Activated T-helper 1 cell treated with anti-CD3 and anti-CD28 coated beads, Interleukin-12 subunit alpha, Interleukin-12 subunit beta, Interleukin-2, Interleukin-4 antibody, amounts not matched to agents 30 ng/mL and 10 ng/mL and 1 ng/mL, durations not matched to agents 14 hours and 24 hours and 36 hours (primary cell): ENCODE results near the gene CNGB1. TPM values are rescaled to one million over a fixed set of nuclear protein-coding genes. Genes with fewer than 3 reads are reported as not detected.

Experiments
- DNase-seq: peaks from one replicate; pipeline ENCODE4 v3.0.0; 2021; ENCODE audit warnings: low spot score
- H3K27ac Mint-ChIP-seq: one replicate; pipeline ENCODE4 v1.8.0; 2021; ENCODE audit warnings: mild to moderate bottlenecking, mixed read lengths
- H3K27me3 Mint-ChIP-seq: one replicate; pipeline ENCODE4 v1.8.0; 2022; ENCODE audit warnings: mild to moderate bottlenecking, moderate library complexity, mixed read lengths; ENCODE audit not compliant: insufficient read depth
- H3K36me3 Mint-ChIP-seq: one replicate; pipeline ENCODE4 v1.8.0; 2021; ENCODE audit warnings: low read depth, mixed read lengths
- H3K4me1 Mint-ChIP-seq: one replicate; pipeline ENCODE4 v1.8.0; 2021; ENCODE audit warnings: low read depth, mixed read lengths
- H3K4me3 Mint-ChIP-seq: one replicate; pipeline ENCODE4 v1.8.0; 2021; ENCODE audit warnings: mild to moderate bottlenecking, moderate library complexity, mixed read lengths
- H3K9me3 Mint-ChIP-seq: one replicate; pipeline ENCODE4 v1.8.0; 2021; ENCODE audit warnings: mixed read lengths
- intact Hi-C: fragments of 100-400 bp; cut with micrococcal nuclease; formaldehyde crosslinking; loops from one replicate; pipeline ENCODE4 v1.15.1; 2024
- total RNA-seq: library from RNA; stranded (reverse); gene quantifications from 2 replicates; pipeline ENCODE4 v1.2.3, GENCODE V29; 2022

The CNGB1 gene
- total RNA-seq, 1 donor from 2014 or later: not detected

DNA sequence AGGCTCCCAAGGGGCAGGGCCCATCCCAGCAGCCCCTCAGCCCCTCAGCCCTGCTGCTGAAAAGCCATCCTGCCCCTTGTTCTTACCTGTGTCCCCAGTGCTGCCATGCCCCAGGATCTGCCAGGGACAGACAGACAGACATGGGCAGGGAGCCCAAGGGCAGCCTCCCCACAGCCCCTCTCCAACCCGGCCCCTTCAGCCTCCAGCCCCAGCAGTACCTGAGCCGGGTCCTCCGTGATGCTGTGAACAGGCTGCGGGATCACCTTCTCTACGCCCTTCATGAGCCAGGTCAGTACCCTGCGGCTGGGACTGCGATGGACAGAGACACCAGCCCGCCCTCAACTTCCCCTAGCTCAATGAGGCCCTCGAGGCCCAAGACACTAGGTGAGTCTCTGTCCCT, 8.2 kb downstream of the CNGB1 start:
- no peak overlapping the region for H3K27ac Mint-ChIP-seq
- intact Hi-C loops: no loop called here
- H3K4me3 Mint-ChIP-seq: no peak overlapping the region
- DNase-seq: no peak
- H3K36me3 Mint-ChIP-seq: no peaks in the 10 kb centered on the region
- no peaks in the 10 kb centered on the region for H3K9me3 Mint-ChIP-seq
- H3K4me1 Mint-ChIP-seq: no peaks in the 10 kb centered on the region
- H3K27me3 Mint-ChIP-seq: peaks cover 4% of the 10 kb centered on the region

DNA sequence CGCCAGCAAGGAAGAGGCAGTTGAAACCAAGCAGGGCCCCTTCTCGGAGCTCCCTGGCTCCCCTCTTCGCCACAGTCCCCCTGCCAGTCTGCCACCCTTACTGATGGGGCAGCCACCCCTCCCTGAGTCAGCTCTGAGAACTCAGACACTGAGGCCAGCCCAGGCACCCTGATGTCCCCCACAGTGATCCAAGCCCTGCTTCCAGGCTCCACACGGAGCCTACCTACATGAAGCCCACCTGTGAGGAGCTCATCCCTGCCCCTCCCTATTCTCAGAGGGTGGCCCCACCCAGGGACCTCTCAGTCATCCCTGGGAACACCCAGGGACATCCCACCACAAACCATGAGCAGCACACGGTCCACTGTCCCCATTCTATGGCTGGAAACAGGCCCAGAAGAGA, 8.9 kb downstream of the CNGB1 start:
- intact Hi-C loops: no loop called here
- Mint-ChIP-seq H3K4me1 (no peaks in the 10 kb centered on the region), H3K27me3 (peaks cover 4% of the 10 kb centered on the region), H3K36me3 (no peaks in the 10 kb centered on the region), H3K9me3 (no peaks in the 10 kb centered on the region), H3K27ac (no peak overlapping the region), H3K4me3 (no peak overlapping the region)
- DNase-seq: no peak

DNA sequence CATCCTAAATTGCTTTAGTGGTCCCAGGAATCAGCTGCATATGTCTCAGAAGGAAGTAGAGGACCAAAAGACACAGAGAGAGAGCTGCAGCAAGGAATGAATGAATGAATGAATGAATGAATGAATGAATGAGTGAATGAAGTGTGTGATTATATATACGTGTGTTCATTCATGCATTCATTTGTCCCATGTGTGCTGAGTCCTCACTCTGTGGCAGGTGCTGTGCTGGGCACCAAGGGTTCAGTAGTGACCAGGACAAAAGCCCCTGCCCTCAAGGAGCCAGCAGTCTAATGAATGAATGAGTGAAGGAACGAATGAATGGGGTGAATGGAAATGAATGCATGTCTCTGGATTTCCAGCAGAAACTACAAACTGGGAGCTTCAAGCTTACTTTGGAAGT, 9.4 kb downstream of the CNGB1 start:
- no peaks in the 10 kb centered on the region for H3K4me1 Mint-ChIP-seq
- H3K36me3 Mint-ChIP-seq: no peaks in the 10 kb centered on the region
- intact Hi-C loops: no loop called here
- H3K4me3 Mint-ChIP-seq: no peak overlapping the region
- H3K27me3 Mint-ChIP-seq: peaks cover 4% of the 10 kb centered on the region
- DNase-seq: no peak
- H3K9me3 Mint-ChIP-seq: no peaks in the 10 kb centered on the region
- H3K27ac Mint-ChIP-seq: no peak overlapping the region

DNA sequence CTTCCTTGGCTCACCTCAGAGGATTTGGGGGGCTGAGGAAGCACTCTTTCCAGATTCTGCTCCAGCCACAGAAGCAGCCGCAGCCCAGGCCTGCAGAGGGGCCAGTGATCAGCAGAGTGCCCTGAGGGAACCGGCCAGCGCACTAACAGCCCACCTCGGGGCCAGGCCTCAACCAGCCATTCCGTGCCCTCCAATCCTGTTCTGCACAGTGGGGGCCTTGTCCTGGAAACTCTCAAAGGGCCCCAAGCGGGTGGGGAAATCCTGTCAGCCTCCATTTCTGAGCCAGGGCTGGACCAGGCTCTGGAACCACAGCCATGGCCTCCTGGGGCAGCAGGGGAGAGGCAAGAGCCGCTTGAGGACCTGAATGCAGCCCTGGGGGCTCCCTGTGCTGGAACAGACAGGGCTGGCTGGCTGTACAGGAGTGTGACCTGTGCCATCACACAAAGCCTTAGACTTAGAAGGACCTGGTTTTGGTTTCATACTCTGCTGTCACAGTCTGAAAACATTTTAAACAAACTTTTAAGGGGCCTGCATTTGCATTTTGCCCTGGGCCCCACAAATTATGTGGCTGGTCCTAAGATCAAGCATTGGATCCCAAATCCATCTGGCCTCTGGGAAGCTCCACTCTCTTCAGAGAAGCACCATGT, 10.0 kb downstream of the CNGB1 start:
- no peak overlapping the region for H3K27ac Mint-ChIP-seq

DNA sequence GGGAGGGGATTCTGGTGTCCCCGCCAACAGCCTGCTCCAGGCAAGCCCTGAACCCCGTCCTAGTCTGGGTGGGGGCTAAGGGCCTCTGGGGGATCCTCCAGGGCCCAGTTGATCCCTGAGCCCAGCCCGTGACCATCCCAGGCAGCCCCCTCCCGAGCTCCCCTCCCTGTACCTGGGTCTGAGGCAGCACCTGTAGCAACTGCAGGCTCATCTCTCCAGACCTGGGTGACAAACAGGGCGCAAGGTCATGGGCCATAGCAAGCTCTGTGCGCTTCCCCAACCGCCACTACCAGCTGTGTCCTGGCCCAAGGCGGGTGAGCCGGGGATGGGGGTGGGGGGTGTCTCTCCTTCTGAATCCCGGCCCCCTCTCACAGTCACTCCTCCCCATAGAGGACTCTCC, 10.6 kb downstream of the CNGB1 start:
- Mint-ChIP-seq H3K4me3 (no peak overlapping the region), H3K4me1 (no peaks in the 10 kb centered on the region), H3K36me3 (no peaks in the 10 kb centered on the region), H3K27ac (no peak overlapping the region), H3K9me3 (no peaks in the 10 kb centered on the region), H3K27me3 (peaks cover 4% of the 10 kb centered on the region)
- intact Hi-C loops: no loop called here
- DNase-seq: no peak

More for the DNA sequence above, 10.0 kb downstream of the CNGB1 start:
- Mint-ChIP-seq H3K4me3 (no peak overlapping the region), H3K27me3 (peaks cover 4% of the 10 kb centered on the region), H3K9me3 (no peaks in the 10 kb centered on the region), H3K4me1 (no peaks in the 10 kb centered on the region), H3K36me3 (no peaks in the 10 kb centered on the region)
- intact Hi-C loops: no loop called here
- no peak for DNase-seq

DNA sequence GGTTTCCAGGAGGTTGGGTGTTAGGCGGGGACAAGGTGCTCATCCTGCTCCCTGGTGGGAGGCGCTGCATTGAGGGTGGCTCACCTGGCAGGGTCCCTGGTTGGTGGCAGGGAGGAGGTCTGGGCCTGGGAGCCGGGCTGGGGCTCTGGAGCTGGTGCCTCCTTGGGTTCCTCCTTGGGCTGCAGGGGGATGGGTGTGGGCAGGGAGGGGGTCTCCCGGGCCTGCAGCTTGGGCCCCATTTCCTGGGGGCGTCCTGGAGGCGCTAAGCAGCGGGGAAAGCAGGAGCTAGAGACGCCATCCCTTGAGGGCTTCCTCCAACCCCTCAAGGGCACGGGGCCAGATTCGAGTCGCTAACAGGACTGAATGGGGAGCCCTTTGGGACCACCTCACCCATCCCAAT, 11.1 kb downstream of the CNGB1 start:
- no peaks in the 10 kb centered on the region for H3K36me3 Mint-ChIP-seq
- H3K4me3 Mint-ChIP-seq: no peak overlapping the region
- H3K9me3 Mint-ChIP-seq: no peaks in the 10 kb centered on the region
- intact Hi-C loops: no loop called here
- H3K27me3 Mint-ChIP-seq: peaks cover 4% of the 10 kb centered on the region
- no peak overlapping the region for H3K27ac Mint-ChIP-seq
- no peaks in the 10 kb centered on the region for H3K4me1 Mint-ChIP-seq
- DNase-seq: no peak

DNA sequence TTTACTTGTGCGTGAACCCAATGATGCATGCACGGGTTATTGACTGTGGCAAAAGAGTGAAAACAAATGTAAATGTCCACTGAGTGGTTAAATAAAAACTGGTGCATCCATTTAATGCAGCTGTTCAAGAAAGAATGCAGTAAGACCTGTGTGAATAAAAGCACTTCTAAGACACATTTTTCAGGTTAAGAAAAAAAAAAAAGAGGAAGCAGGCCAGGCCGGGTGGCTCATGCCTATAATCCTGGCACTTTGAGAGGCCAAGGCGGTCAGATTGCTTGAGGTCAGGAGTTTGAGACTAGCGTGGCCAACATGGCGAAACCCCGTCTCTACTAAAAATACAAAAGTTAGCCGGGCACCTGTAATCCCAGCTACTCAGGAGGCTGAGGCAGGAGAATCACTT, 11.8 kb downstream of the CNGB1 start:
- no peak for DNase-seq
- intact Hi-C loops: no loop called here
- no peaks in the 10 kb centered on the region for H3K36me3 Mint-ChIP-seq
- no peak overlapping the region for H3K4me3 Mint-ChIP-seq
- no peaks in the 10 kb centered on the region for H3K4me1 Mint-ChIP-seq
- peaks cover 4% of the 10 kb centered on the region for H3K27me3 Mint-ChIP-seq
- H3K9me3 Mint-ChIP-seq: no peaks in the 10 kb centered on the region
- H3K27ac Mint-ChIP-seq: no peak overlapping the region

DNA sequence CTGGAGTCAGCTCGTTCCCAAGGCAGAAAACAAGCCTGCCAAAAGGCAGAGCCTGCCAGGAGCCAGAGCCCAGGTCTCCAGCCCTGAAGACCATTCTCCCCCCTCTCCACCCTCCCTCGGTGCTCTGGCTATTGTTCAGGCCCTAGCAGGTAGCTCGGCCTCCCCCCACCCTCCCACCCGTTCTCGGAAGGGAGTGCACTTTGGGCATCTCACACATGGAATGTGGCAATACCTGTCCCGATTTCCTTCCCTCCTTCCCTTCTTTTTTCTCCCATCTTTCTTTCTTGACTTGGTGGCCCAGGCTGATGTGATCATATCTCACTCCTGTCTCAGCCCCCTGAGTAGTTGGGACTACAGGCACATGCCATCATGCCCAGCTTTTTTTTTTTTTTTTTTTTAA, 12.4 kb downstream of the CNGB1 start:
- no peak for DNase-seq
- intact Hi-C loops: no loop called here

DNA sequence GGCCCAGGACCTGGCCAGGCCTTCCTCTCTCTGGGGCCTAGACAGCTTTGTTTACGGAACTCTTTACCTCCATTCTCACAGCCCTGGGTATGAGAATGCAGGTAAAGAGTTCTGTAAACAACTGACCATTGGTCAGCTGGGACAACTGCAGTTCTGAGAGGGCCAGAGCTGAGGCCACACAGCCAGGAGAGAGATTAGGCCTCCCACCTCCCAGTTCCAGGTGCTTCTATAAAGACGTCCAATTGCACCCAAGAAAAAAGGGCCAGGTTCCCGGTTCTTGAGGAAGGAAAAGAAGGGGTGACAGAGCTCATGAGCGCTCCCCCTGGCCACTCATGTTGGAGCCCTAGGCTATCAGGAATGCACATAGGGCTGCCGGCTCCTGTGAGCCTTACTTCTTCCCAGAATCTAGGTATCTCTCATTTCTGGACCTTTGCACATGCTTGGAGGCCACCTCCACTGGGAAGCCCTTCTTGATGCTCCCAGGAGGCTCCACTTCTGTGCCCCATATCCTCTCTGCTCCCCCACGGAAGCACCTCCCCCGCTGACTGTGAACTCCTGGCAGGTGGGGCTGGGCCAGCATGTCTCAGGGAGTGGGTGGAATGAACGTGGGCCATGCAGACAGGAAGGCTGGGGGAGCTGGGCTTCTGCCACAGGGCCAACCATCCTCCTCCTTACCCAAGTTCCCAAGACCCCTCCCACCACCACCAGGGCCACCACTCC, 13.1 kb downstream of the CNGB1 start:
- H3K36me3 Mint-ChIP-seq: no peaks in the 10 kb centered on the region
- H3K27ac Mint-ChIP-seq: no peak overlapping the region
- DNase-seq: no peak
- no peaks in the 10 kb centered on the region for H3K9me3 Mint-ChIP-seq
- H3K4me3 Mint-ChIP-seq: no peak overlapping the region
- H3K27me3 Mint-ChIP-seq: no peaks in the 10 kb centered on the region
- H3K4me1 Mint-ChIP-seq: no peaks in the 10 kb centered on the region
- intact Hi-C loops: no loop called here

More for the DNA sequence above, 12.4 kb downstream of the CNGB1 start:
- H3K4me3 Mint-ChIP-seq: no peak overlapping the region
- H3K36me3 Mint-ChIP-seq: no peaks in the 10 kb centered on the region
- H3K27ac Mint-ChIP-seq: no peak overlapping the region
- peaks cover 4% of the 10 kb centered on the region for H3K27me3 Mint-ChIP-seq
- H3K4me1 Mint-ChIP-seq: no peaks in the 10 kb centered on the region
- no peaks in the 10 kb centered on the region for H3K9me3 Mint-ChIP-seq

DNA sequence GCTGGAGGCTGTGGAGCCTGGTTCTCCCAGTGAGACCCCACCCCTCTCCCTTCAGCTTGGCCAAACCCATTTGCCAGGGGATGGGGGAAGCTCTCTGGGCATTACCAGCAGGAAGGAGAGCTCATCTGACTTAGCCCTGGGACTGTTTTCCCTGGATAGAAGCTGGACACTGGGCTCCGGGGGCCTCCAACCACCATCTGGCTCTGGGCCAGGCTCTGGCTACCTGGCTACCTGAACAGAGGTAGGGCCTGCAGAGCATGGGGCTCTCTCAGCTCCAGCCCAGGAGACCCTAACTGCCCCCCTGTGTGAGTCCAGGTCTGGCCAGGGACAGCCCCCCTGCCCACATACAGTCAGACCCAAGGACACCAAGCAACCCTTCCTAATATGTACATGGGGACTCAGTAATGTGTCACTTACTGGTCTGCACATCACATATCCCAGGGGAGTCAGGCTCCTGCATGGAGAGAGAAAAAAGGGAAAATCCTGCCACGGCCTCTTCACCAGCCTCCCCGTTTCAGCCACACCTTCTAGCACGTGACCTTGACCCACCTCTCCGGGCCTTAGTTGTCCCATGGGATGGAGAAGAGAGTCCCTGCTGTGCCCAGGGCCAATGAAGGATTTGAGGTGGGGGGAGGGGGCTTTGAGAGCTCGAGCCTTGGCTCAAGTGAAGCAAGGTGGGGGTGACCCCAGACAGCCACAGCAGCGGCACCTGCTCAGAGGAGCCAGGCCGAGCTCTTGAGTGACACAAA, 13.8 kb downstream of the CNGB1 start:
- H3K4me1 Mint-ChIP-seq: no peaks in the 10 kb centered on the region
- no peaks in the 10 kb centered on the region for H3K27me3 Mint-ChIP-seq
- no peaks in the 10 kb centered on the region for H3K9me3 Mint-ChIP-seq
- no peak for DNase-seq
- H3K27ac Mint-ChIP-seq: no peak overlapping the region
- H3K36me3 Mint-ChIP-seq: no peaks in the 10 kb centered on the region
- intact Hi-C loops: no loop called here
- no peak overlapping the region for H3K4me3 Mint-ChIP-seq

DNA sequence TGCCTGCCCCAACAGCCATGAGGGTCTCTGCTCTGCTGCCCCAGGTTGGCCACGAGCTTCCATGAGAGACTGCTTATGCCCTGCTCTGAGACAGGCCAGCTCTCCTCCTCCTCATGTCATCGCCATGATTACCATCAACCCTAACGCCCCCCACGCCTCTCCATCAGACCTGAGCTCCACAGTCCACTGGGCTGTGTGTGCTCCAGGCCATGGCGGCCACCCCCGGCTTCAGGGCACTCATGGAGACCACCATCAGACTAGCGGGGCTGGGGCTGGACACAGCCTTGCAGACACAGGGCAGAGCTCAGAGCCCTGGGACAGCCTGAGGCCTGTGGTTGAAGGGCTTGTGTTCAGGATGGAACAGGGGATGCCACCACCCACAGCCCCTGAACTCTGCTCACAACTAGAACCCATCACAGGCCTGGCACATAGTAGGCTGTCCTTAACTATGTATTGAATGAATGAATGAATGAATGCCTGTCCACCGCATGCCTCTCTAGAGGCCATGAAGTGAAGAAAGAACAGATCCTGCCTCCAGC, 14.6 kb downstream of the CNGB1 start:
- H3K27ac Mint-ChIP-seq: no peak overlapping the region
- H3K9me3 Mint-ChIP-seq: no peaks in the 10 kb centered on the region
- H3K27me3 Mint-ChIP-seq: no peaks in the 10 kb centered on the region
- no peak overlapping the region for H3K4me3 Mint-ChIP-seq
- intact Hi-C loops: no loop called here
- H3K36me3 Mint-ChIP-seq: no peaks in the 10 kb centered on the region
- H3K4me1 Mint-ChIP-seq: no peaks in the 10 kb centered on the region
- no peak for DNase-seq

DNA sequence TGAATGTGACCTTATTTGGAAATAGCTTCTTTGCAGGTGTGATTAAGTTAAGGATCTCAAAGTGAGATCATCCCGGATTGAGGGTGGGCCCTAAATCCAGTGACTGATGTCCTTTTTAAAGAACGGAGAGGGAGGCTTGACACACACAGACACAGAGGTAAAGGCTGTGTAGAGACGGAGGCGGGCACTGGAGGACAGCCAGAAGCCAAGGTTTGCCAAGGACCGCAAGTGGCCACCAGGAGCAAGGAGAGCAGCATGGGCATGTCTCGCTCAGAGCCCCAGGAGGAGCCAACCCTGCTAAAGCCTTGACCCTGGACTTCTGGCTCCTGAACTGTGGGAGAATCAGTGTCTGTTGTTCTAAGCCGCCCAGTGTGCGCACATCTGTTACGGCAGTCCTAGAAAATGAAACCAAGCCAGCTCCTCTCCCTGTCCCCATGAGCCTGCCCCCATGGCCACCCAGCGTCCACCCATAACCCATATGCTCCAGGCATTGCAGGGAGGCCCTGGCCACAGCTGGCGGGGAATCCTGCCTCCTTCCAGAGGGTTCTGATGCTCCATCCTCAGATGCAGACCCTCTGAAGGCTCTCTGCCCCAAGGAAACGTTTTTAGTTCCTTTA, 15.2 kb downstream of the CNGB1 start:
- Mint-ChIP-seq H3K36me3 (no peaks in the 10 kb centered on the region), H3K4me3 (no peak overlapping the region), H3K4me1 (no peaks in the 10 kb centered on the region), H3K9me3 (no peaks in the 10 kb centered on the region), H3K27ac (no peak overlapping the region), H3K27me3 (no peaks in the 10 kb centered on the region)
- DNase-seq: no peak
- intact Hi-C loops: no loop called here

DNA sequence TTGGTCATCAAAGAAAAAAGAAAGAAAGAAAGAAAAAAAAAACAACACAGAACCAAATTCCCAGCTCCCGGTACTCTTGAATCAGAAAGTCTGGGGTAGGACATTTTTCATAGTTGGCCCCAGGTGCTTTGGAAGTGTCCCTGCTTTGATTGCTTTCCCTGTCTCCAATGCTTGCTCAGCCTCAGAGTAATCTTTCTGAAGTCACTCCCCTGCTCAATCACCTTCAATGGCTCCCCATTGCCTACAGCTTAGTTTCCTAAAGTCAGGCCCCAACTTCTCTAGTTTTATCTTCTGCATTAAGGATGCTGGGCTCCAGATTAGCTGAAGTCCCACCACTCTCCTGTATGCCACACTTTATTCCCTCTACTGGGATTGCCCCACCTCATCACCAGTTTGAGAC, 17.1 kb downstream of the CNGB1 start:
- Mint-ChIP-seq H3K27ac (no peak overlapping the region), H3K27me3 (no peaks in the 10 kb centered on the region), H3K9me3 (no peaks in the 10 kb centered on the region), H3K4me1 (no peaks in the 10 kb centered on the region), H3K36me3 (no peaks in the 10 kb centered on the region), H3K4me3 (no peak overlapping the region)
- DNase-seq: no peak
- intact Hi-C loops: no loop called here
